MCF 10A (cell line): ENCODE measurements around the gene FRY. TPM values are rescaled to one million over a fixed set of nuclear protein-coding genes. Genes with fewer than 3 reads are reported as not detected.

Source experiments
- BruUV-seq: library from RNA; stranded (reverse); fragments of 400-500 nt; replicated peaks from 2 replicates; lab custom pipeline; 2021; lab: Mats Ljungman, UMichigan
- CTCF ChIA-PET: fragments of 300-600 bp; sonication (Branson Sonifier 250); formaldehyde crosslinking; extraction: SDS; loops from one replicate; lab custom pipeline; 2021; ENCODE audit warnings: antibody characterized with exemption, inconsistent platforms; lab: Yijun Ruan, JAX
- POLR2A ChIA-PET: fragments of 300-600, 350-650 bp; sonication (Branson Sonifier 250); formaldehyde crosslinking; extraction: SDS; loops from one replicate; lab custom pipeline; 2020; ENCODE audit warnings: antibody characterized with exemption, inconsistent platforms; lab: Yijun Ruan, JAX
- DNase-seq: peaks from one replicate; pipeline ENCODE4 v3.0.0-alpha.2; 2018; ENCODE audit not compliant: unreplicated experiment
- H3K27ac Mint-ChIP-seq: one replicate; pipeline ENCODE4 v1.8.0; 2022; ENCODE audit warnings: mild to moderate bottlenecking, low read depth, mixed read lengths; ENCODE audit not compliant: unreplicated experiment
- H3K27me3 Mint-ChIP-seq: one replicate; pipeline ENCODE4 v1.8.0; 2022; ENCODE audit warnings: mixed read lengths; ENCODE audit not compliant: insufficient read depth, unreplicated experiment
- H3K36me3 Mint-ChIP-seq: one replicate; pipeline ENCODE4 v1.8.0; 2022; ENCODE audit warnings: mild to moderate bottlenecking, moderate library complexity, mixed read lengths; ENCODE audit not compliant: insufficient read depth, unreplicated experiment
- H3K4me1 Mint-ChIP-seq: one replicate; pipeline ENCODE4 v1.8.0; 2022; ENCODE audit warnings: mixed read lengths; ENCODE audit not compliant: insufficient read depth, unreplicated experiment
- H3K4me3 Mint-ChIP-seq: one replicate; pipeline ENCODE4 v1.8.0; 2022; ENCODE audit warnings: mild to moderate bottlenecking, moderate library complexity, mixed read lengths; ENCODE audit not compliant: unreplicated experiment
- H3K9me3 Mint-ChIP-seq: one replicate; pipeline ENCODE4 v1.8.0; 2022; ENCODE audit warnings: mixed read lengths; ENCODE audit not compliant: unreplicated experiment
- intact Hi-C: fragments of 100-400 bp; cut with micrococcal nuclease; formaldehyde crosslinking; loops from 2 replicates; pipeline ENCODE4 v1.14.1; 2022
- total RNA-seq: library from RNA; stranded (reverse); gene quantifications from 2 replicates; pipeline ENCODE4 v1.2.3, GENCODE V29; 2022
- TF ChIP-seq, protein P1 (sequence below): fragments of 200-600 bp; IDR thresholded peaks from one replicate; pipeline ENCODE4 v1.8.0; 2022; ENCODE audit warnings: antibody characterized with exemption, mild to moderate bottlenecking; ENCODE audit not compliant: unreplicated experiment

Gene FRY
- total RNA-seq, 1 experiment from 2014 or later: 8.9 TPM

DNA sequence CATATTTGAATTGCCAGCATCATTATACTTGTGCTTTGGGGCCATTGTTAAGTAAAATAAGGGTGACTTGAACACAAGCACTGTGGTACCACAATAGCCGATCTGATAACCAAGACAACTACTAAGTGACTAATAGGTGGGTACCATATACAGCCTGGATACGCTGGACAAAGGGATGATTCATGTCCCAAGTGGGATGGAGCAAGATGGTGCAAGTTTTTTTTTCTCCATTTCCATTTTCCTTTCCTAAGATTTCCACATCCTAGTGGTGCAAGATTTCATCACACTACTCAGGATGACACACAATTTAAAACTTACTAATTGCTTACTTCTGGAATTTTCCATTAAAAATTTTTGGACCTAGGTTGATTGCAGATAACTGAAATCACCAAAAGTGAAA, 298.9 kb downstream of the FRY start:
- Mint-ChIP-seq H3K36me3 (peaks cover 13% of the 10 kb centered on the region), H3K4me1 (peaks cover 7% of the 10 kb centered on the region), H3K4me3 (no peak overlapping the region), H3K27ac (peak overlapping the region; percentile 27), H3K27me3 (no peaks in the 10 kb centered on the region), H3K9me3 (no peaks in the 10 kb centered on the region)
- ChIA-PET CTCF (no interaction called here), POLR2A (interaction anchor here (0.6 to 0.7 kb wide), 2 partner anchors 91 to 672 kb away, joined by 3 read pairs; no protein-coding TSS in a partner anchor)
- intact Hi-C loops: no loop called here
- TF ChIP-seq, protein P1, sequence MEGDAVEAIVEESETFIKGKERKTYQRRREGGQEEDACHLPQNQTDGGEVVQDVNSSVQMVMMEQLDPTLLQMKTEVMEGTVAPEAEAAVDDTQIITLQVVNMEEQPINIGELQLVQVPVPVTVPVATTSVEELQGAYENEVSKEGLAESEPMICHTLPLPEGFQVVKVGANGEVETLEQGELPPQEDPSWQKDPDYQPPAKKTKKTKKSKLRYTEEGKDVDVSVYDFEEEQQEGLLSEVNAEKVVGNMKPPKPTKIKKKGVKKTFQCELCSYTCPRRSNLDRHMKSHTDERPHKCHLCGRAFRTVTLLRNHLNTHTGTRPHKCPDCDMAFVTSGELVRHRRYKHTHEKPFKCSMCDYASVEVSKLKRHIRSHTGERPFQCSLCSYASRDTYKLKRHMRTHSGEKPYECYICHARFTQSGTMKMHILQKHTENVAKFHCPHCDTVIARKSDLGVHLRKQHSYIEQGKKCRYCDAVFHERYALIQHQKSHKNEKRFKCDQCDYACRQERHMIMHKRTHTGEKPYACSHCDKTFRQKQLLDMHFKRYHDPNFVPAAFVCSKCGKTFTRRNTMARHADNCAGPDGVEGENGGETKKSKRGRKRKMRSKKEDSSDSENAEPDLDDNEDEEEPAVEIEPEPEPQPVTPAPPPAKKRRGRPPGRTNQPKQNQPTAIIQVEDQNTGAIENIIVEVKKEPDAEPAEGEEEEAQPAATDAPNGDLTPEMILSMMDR: no peak
- no TSS peak for BruUV-seq
- DNase-seq: peak; percentile 89

- CTCF ChIA-PET: interaction anchor here (0.6 to 2.4 kb wide), 4 partner anchors 13 to 1339 kb away, joined by 3 to 7 read pairs (median 4); no protein-coding TSS in a partner anchor
- POLR2A ChIA-PET: no interaction called here
- no peak for DNase-seq
- peaks cover 24% of the 10 kb centered on the region for H3K36me3 Mint-ChIP-seq
- no TSS peak for BruUV-seq
- TF ChIP-seq, protein P1: no peak
- H3K27ac Mint-ChIP-seq: no peak overlapping the region
- no peaks in the 10 kb centered on the region for H3K9me3 Mint-ChIP-seq
- no peak overlapping the region for H3K4me3 Mint-ChIP-seq
- intact Hi-C loops: no loop called here
- no peaks in the 10 kb centered on the region for H3K27me3 Mint-ChIP-seq
- peaks cover 7% of the 10 kb centered on the region for H3K4me1 Mint-ChIP-seq
Observed at GRCh38 chr13:32334671-32335070, 303.1 kb downstream of the FRY start.

DNA sequence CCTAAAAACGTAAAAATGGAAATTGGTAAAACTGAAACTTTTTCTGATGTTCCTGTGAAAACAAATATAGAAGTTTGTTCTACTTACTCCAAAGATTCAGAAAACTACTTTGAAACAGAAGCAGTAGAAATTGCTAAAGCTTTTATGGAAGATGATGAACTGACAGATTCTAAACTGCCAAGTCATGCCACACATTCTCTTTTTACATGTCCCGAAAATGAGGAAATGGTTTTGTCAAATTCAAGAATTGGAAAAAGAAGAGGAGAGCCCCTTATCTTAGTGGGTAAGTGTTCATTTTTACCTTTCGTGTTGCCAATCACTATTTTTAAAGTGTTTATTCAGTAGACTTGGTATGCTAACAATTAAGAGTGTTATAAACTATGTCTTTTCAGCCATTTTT, 309.3 kb downstream of the FRY start:
- peaks cover 9% of the 10 kb centered on the region for H3K36me3 Mint-ChIP-seq
- no peaks in the 10 kb centered on the region for H3K4me1 Mint-ChIP-seq
- no peak overlapping the region for H3K27ac Mint-ChIP-seq
- no peaks in the 10 kb centered on the region for H3K27me3 Mint-ChIP-seq
- H3K4me3 Mint-ChIP-seq: no peak overlapping the region
- BruUV-seq: no TSS peak
- no peaks in the 10 kb centered on the region for H3K9me3 Mint-ChIP-seq
- CTCF ChIA-PET: no interaction called here
- DNase-seq: no peak
- TF ChIP-seq, protein P1: no peak
- POLR2A ChIA-PET: no interaction called here
- intact Hi-C loops: no loop called here

DNA sequence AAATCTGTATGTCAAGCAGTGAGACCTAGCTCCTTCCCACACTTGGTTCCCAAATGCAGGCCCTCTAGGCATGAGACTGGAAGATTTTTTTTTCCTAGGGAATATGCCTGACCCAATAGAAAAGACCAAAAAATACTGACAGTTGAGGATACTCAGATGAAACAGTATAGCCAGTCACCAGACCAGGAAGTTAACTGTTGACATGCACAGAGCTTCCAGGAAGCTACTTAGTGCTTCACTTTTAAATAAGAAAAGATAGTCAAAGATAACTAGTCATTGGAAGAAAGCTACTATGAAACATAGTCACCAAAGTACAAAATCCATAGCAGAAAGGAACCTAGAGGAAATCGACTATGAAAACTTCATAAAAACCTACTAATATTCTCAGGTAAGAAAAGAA, 316.1 kb downstream of the FRY start:
- no peak for DNase-seq
- intact Hi-C loops: no loop called here
- no peak overlapping the region for H3K27ac Mint-ChIP-seq
- no peaks in the 10 kb centered on the region for H3K27me3 Mint-ChIP-seq
- ChIA-PET POLR2A (no interaction called here), CTCF (interaction anchor here (0.7 to 0.9 kb wide), 2 partner anchors 13 to 79 kb away, joined by 3 read pairs; no protein-coding TSS in a partner anchor)
- H3K4me1 Mint-ChIP-seq: no peaks in the 10 kb centered on the region
- no TSS peak for BruUV-seq
- H3K9me3 Mint-ChIP-seq: no peaks in the 10 kb centered on the region
- TF ChIP-seq, protein P1: no peak
- peaks cover 18% of the 10 kb centered on the region for H3K36me3 Mint-ChIP-seq
- H3K4me3 Mint-ChIP-seq: no peak overlapping the region
